ENCODE results near the gene TMEM131. TPM values are rescaled to one million over a fixed set of nuclear protein-coding genes. Genes with fewer than 3 reads are reported as not detected.

TMEM131 gene
- total RNA-seq, 1 donor from 2014 or later, result 20.0 TPM

DNA sequence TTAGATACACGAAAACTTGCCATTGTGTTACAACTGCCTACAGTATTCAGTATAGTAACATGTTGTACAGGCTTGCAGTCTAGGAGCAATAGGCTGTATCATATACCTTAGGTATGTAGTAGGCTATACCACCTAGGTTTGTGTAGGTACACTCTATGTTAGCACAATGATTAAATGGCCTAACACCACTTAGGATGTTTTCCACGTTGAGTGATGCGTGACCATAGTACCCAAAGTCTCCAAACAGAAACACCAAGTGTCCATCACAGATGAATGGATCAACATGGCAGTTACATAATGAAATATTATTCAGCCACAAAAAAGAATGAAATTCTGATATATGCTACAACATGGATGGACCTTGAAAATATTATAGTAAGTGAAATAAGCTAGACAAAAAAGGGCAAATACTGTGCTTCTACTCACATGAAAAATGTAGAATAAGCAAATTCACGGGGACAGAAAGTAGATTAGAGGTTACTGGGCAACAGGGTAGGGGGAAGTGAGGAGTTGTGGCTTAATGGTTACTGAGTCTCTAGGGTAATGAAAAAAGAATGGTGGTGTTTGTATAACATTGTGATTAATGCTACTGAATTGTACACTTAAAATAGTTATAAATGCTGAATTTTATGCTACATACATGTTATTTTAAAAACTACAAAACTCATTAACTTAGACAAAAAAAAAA is 62.6 kb downstream of the TMEM131 start:
- DNase-seq (ENCODE audit: low spot score in 2 of 2), result no peak
- H3K36me3 ChIP-seq, result no peaks in the 10 kb centered on the region
- intact Hi-C loops (cut with DNase I), result no loop called here
- H3K4me1 ChIP-seq, result peaks cover 9 to 26% of the 10 kb centered on the region in 2 donors
- TF ChIP-seq, protein P1, sequence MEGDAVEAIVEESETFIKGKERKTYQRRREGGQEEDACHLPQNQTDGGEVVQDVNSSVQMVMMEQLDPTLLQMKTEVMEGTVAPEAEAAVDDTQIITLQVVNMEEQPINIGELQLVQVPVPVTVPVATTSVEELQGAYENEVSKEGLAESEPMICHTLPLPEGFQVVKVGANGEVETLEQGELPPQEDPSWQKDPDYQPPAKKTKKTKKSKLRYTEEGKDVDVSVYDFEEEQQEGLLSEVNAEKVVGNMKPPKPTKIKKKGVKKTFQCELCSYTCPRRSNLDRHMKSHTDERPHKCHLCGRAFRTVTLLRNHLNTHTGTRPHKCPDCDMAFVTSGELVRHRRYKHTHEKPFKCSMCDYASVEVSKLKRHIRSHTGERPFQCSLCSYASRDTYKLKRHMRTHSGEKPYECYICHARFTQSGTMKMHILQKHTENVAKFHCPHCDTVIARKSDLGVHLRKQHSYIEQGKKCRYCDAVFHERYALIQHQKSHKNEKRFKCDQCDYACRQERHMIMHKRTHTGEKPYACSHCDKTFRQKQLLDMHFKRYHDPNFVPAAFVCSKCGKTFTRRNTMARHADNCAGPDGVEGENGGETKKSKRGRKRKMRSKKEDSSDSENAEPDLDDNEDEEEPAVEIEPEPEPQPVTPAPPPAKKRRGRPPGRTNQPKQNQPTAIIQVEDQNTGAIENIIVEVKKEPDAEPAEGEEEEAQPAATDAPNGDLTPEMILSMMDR (IDR thresholded peaks at IDR 0.05), result no peak
- no peak overlapping the region for H3K27ac ChIP-seq
- H3K9me3 ChIP-seq, result no peaks in the 10 kb centered on the region
- no peaks in the 10 kb centered on the region for H3K27me3 ChIP-seq
- no peak overlapping the region for H3K4me3 ChIP-seq

DNA sequence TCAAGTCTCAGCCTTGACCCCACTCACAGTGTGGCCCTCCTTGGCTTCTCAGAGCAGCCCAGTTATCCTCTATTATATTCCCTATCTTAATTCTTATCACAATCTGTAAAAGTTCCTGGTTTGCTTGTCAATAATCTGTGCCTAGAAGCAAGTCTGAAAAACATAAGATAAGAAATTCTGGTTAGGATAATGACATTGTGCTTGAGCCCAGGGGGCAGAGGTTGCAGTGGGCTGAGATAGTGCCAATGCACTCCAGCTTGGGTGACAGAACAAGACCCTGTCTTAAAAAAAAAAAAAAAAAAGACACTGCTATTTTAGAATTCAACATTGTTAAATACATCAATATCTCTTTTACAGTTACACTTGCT is 63.9 kb downstream of the TMEM131 start:
- no peaks in the 10 kb centered on the region for H3K36me3 ChIP-seq
- H3K4me3 ChIP-seq, result no peak overlapping the region
- H3K9me3 ChIP-seq, result no peaks in the 10 kb centered on the region
- intact Hi-C loops (cut with DNase I), result no loop called here
- no peak for DNase-seq (ENCODE audit: low spot score in 2 of 2)
- H3K27me3 ChIP-seq, result no peaks in the 10 kb centered on the region
- H3K27ac ChIP-seq, result no peak overlapping the region
- H3K4me1 ChIP-seq, result peaks cover 5 to 21% of the 10 kb centered on the region in 2 donors
- TF ChIP-seq, protein P1 (IDR thresholded peaks at IDR 0.05), result no peak

DNA sequence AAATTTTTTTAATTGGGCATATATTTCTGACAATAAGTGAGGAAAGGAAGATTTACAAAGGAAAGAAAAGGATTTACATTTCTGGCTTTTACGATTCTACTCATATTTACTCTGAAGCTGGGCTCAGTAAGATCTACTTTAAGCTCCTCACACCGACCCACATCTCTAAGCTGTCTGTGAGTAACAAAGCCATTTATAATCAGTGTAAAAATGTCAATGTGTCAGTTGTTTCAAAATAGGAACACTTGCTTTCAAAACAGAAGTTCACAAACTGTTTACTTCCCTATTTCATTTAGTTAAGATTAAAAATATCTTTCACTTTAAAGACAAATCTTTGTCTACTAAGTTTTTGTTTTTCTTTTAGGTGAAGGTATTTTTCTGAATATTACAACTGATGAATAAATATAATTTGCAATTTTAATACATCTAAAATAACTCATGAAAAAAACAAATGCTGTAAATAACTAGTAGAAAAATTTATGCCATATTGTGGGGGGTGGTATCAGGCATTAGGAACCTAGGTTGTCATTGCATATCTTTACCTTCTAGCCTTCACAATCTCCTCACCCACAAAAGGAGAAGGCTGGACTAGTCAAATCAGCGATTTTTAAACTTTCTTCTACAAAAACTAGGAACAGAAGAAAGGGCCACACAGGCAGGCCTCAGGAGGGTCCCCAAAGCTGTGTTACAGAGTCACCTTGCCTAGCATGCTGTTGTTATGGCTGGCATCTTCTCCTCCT is 64.5 kb downstream of the TMEM131 start:
- intact Hi-C loops (cut with DNase I), result no loop called here
- H3K36me3 ChIP-seq, result no peaks in the 10 kb centered on the region
- no peak for DNase-seq (ENCODE audit: low spot score in 2 of 2)
- no peak overlapping the region for H3K4me3 ChIP-seq
- H3K27me3 ChIP-seq, result no peaks in the 10 kb centered on the region
- H3K27ac ChIP-seq, result no peak overlapping the region
- TF ChIP-seq, protein P1 (IDR thresholded peaks at IDR 0.05), result no peak
- no peaks in the 10 kb centered on the region for H3K9me3 ChIP-seq
- peaks cover 5 to 19% of the 10 kb centered on the region in 2 donors for H3K4me1 ChIP-seq

DNA sequence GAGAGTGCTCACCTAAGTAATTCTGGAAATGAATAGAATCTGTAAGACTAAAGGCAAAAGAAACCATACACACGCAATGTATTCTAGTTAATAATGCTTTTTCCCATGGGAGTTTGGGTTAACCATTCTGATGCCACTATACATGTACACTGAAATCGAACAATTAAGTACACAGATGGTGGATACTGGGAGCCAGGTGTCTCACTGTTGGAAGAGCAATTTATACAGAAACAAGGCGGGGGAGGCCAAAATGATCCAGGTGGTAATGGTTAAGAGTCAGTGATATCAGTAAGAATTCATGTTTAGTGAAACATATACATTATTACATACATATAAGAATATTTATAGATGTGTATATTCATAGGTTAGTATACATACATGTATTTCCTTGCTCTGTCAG is 67.2 kb downstream of the TMEM131 start:
- Histone ChIP-seq H3K27me3 (no peaks in the 10 kb centered on the region), H3K27ac (no peak overlapping the region), H3K4me3 (no peak overlapping the region), H3K4me1 (no peaks in the 10 kb centered on the region), H3K9me3 (no peaks in the 10 kb centered on the region), H3K36me3 (peaks cover 6 to 20% of the 10 kb centered on the region in 2 donors)
- TF ChIP-seq, protein P1 (IDR thresholded peaks at IDR 0.05), result no peak
- DNase-seq (ENCODE audit: low spot score in 2 of 2), result no peak
- intact Hi-C loops (cut with DNase I), result no loop called here

DNA sequence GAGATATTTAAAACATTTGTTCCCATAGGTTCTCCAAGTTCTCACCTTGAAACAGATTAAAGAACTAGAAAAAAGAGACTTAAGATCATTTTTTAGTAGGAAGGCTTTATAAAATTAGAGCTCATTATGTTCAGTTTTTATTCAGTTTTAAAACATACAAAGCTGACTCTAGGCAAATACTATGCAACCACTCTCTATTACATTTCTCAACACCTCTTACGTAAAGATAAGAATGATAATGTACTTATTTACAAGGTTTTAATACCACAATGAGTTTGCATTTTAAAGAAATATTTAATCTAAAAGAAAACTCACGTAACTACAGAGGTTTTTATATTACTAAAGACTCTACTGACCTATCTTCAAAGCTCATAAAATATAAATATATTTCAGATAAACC is 68.8 kb downstream of the TMEM131 start:
- Histone ChIP-seq H3K4me1 (no peaks in the 10 kb centered on the region), H3K4me3 (no peak overlapping the region), H3K9me3 (no peaks in the 10 kb centered on the region), H3K27ac (no peak overlapping the region), H3K36me3 (peaks cover 6 to 24% of the 10 kb centered on the region in 2 donors), H3K27me3 (no peaks in the 10 kb centered on the region)
- TF ChIP-seq, protein P1 (IDR thresholded peaks at IDR 0.05), result no peak
- DNase-seq (ENCODE audit: low spot score in 2 of 2), result no peak
- intact Hi-C loops (cut with DNase I), result no loop called here

Measured in ascending aorta (tissue), 2 donors.